NCI-H774 (cell line): Measurements from ENCODE around the gene RAB36.

Experiments
- DNase-seq: peaks from one replicate; lab custom pipeline; 2025; lab: John Stamatoyannopoulos, UW

RAB36 gene

GRCh38 chr22:23108249-23109078, 36.8 kb upstream of the RAB36 start:
- no peak for DNase-seq

GRCh38 chr22:23109079-23109347, 36.3 kb upstream of the RAB36 start:
- DNase-seq: no peak

GRCh38 chr22:23109441-23109978, 35.8 kb upstream of the RAB36 start:
- no peak for DNase-seq

- DNase-seq: peak; percentile 43
These were observed 34.9 kb upstream of the RAB36 start for GRCh38 chr22:23110190-23110921.

- DNase-seq: peak; percentile 51
These were observed 34.3 kb upstream of the RAB36 start for GRCh38 chr22:23110922-23111527.

GRCh38 chr22:23112472-23113012, 32.7 kb upstream of the RAB36 start:
- no peak for DNase-seq

GRCh38 chr22:23113067-23113846, 32.0 kb upstream of the RAB36 start:
- no peak for DNase-seq

- no peak for DNase-seq
These were observed 31.2 kb upstream of the RAB36 start for GRCh38 chr22:23113847-23114720.

- DNase-seq: no peak
These were observed 30.6 kb upstream of the RAB36 start for GRCh38 chr22:23114721-23115020.

- DNase-seq: no peak
These were observed 29.9 kb upstream of the RAB36 start for GRCh38 chr22:23115369-23115768.

- no peak for DNase-seq
These were observed 29.3 kb upstream of the RAB36 start for GRCh38 chr22:23115825-23116494.

- DNase-seq: no peak
These were observed 28.6 kb upstream of the RAB36 start for GRCh38 chr22:23116506-23117263.

- DNase-seq: no peak
These were observed 28.0 kb upstream of the RAB36 start for GRCh38 chr22:23117275-23117674.

- no peak for DNase-seq
These were observed 27.2 kb upstream of the RAB36 start for GRCh38 chr22:23117891-23118646.

- no peak for DNase-seq
These were observed 26.4 kb upstream of the RAB36 start for GRCh38 chr22:23118647-23119493.

- DNase-seq: no peak
These were observed 25.5 kb upstream of the RAB36 start for GRCh38 chr22:23119494-23120414.

- DNase-seq: no peak
These were observed 24.8 kb upstream of the RAB36 start for GRCh38 chr22:23120415-23120899.
